A549 (cell line): Measurements from ENCODE around the gene ST6GALNAC2. TPM values are rescaled to one million over a fixed set of nuclear protein-coding genes. Genes with fewer than 3 reads are reported as not detected.
"Not testable (repeated sequence)": the region's sequence is repeated elsewhere in the genome, so short reads cannot be mapped to it uniquely, and the experiment has no call there.

Experiments used
- ATAC-seq, 2 experiments: fragments of 200-7000 bp in 1 of 2; fragments of >200 bp in 1 of 2; cut with Nextera tagmentation in 1 of 2; cut with Tn5 transposase in 1 of 2; 3 replicates each; pipeline versions ENCODE4 v1.8.0 to v1.9.1; 2018 to 2020; ENCODE audit warnings: mild to moderate bottlenecking in 1 of 2, moderate library complexity in 1 of 2
- CTCF ChIA-PET: fragments of 300-600 bp; sonication (Branson Sonifier 250); formaldehyde crosslinking; extraction: SDS; loops from one replicate; lab custom pipeline; 2021; ENCODE audit warnings: antibody characterized with exemption, inconsistent platforms; lab: Yijun Ruan, JAX
- POLR2A ChIA-PET: fragments of 350-600 bp; formaldehyde crosslinking; extraction: SDS; loops from one replicate; lab custom pipeline; 2021; ENCODE audit warnings: antibody characterized with exemption, inconsistent platforms; lab: Yijun Ruan, JAX
- DNase-seq, 2 experiments: peaks; one replicate each; pipeline versions ENCODE4 v3.0.0 to v3.0.0-alpha.2; 2011 to 2016; ENCODE audit warnings: low read depth in 1 of 2, low spot score in 1 of 2
- FAIRE-seq: peaks from 2 replicates; lab custom pipeline; 2011; peaks lifted over from hg19 to GRCh38; lab: Jason Lieb, UNC
- H3K27ac ChIP-seq, 2 experiments: fragments of >200 bp; sonication (Bioruptor Twin); formaldehyde crosslinking; 3 replicates each; pipeline ENCODE4 v1.5.1; 2016 to 2017
- H3K4me1 ChIP-seq: fragments of >200 bp; sonication (Bioruptor Twin); formaldehyde crosslinking; 3 replicates; pipeline ENCODE4 v1.6.1; 2016
- H3K4me2 ChIP-seq: fragments of >200 bp; sonication (Bioruptor Twin); formaldehyde crosslinking; 3 replicates; pipeline ENCODE4 v1.6.1; 2016
- H3K4me3 ChIP-seq: fragments of >200 bp; sonication (Bioruptor Twin); formaldehyde crosslinking; 3 replicates; pipeline ENCODE4 v1.5.1; 2016
- H3K9me3 ChIP-seq: fragments of >200 bp; sonication (Bioruptor Twin); formaldehyde crosslinking; 3 replicates; pipeline ENCODE4 v1.6.1; 2016
- BCL3 ChIP-seq: fragments of >200 bp; sonication (Bioruptor Twin); formaldehyde crosslinking; IDR thresholded peaks from 3 replicates; pipeline ENCODE4 v1.6.1; 2016
- BHLHE40 ChIP-seq: IDR thresholded peaks from 2 replicates; pipeline ENCODE4 v1.6.1; 2012; ENCODE audit warnings: low read depth, low read length, inconsistent platforms
- CBX8 ChIP-seq: fragments of 200-600 bp; sonication (generic); IDR thresholded peaks from 2 replicates; pipeline ENCODE4 v1.6.1; 2016
- CEBPB ChIP-seq, 2 experiments: fragments of >200 bp in 1 of 2; sonication (Bioruptor Twin) in 1 of 2; formaldehyde crosslinking in 1 of 2; IDR thresholded peaks; 2 replicates each; pipeline ENCODE4 v1.6.1; 2012 to 2016
- EP300 ChIP-seq, 2 experiments: fragments of >200 bp; sonication (Bioruptor Twin); formaldehyde crosslinking; IDR thresholded peaks; 2 replicates in 1 of 2; 3 replicates in 1 of 2; pipeline ENCODE4 v1.6.1; 2016 to 2017
- FOSL2 ChIP-seq, 2 experiments: fragments of 450-650 bp in 1 of 2; fragments of >200 bp in 1 of 2; sonication (Bioruptor Twin) in 1 of 2; formaldehyde crosslinking; IDR thresholded peaks; 2 replicates each; pipeline versions ENCODE4 v1.5.0 to v1.6.1; 2016 to 2020; ENCODE audit warnings: mild to moderate bottlenecking in 1 of 2, moderate library complexity in 1 of 2
- FOXS1 ChIP-seq: fragments of 250-450 bp; sonication (Bioruptor Pico); IDR thresholded peaks from 2 replicates; pipeline ENCODE4 v1.5.0; 2020; ENCODE audit warnings: mild to moderate bottlenecking, moderate library complexity
- GATA3 ChIP-seq: IDR thresholded peaks from 2 replicates; pipeline ENCODE4 v1.6.1; 2012; ENCODE audit warnings: borderline replicate concordance
- MAFK ChIP-seq: fragments of 450-650 bp; IDR thresholded peaks from 2 replicates; pipeline ENCODE4 v1.6.1; 2014; ENCODE audit not compliant: partially characterized antibody
- MYC ChIP-seq: IDR thresholded peaks from 2 replicates; pipeline ENCODE4 v1.6.1; 2012; ENCODE audit warnings: mild to moderate bottlenecking, inconsistent platforms, low read length, improper control_type of control experiment, borderline replicate concordance
- NR3C1 ChIP-seq: fragments of >200 bp; sonication (Bioruptor Twin); formaldehyde crosslinking; IDR thresholded peaks from 3 replicates; pipeline ENCODE4 v1.6.1; 2017
- PHF8 ChIP-seq: fragments of 200-600 bp; sonication (generic); IDR thresholded peaks from 2 replicates; pipeline ENCODE4 v1.6.1; 2016; ENCODE audit warnings: low read depth, mild to moderate bottlenecking, antibody characterized with exemption, moderate library complexity, borderline replicate concordance
- POLR2AphosphoS2 ChIP-seq: conservative IDR thresholded peaks from 2 replicates; pipeline ENCODE4 v1.6.1; 2012; ENCODE audit warnings: low read length, improper control_type of control experiment, inconsistent platforms
- RAD21 ChIP-seq, 2 experiments: fragments of >200 bp in 1 of 2; sonication (Bioruptor Twin) in 1 of 2; formaldehyde crosslinking in 1 of 2; IDR thresholded peaks in 1 of 2; conservative IDR thresholded peaks in 1 of 2; 2 replicates in 1 of 2; 3 replicates in 1 of 2; pipeline ENCODE4 v1.6.1; 2012 to 2018; ENCODE audit warnings: inconsistent platforms in 1 of 2
- RARB ChIP-seq: fragments of 250-450 bp; sonication (Bioruptor Pico); IDR thresholded peaks from 2 replicates; pipeline ENCODE4 v1.8.0; 2021; ENCODE audit warnings: mild to moderate bottlenecking, moderate library complexity
- SMC3 ChIP-seq: fragments of >200 bp; sonication (Bioruptor Twin); formaldehyde crosslinking; IDR thresholded peaks from 3 replicates; pipeline ENCODE4 v1.6.1; 2018; ENCODE audit warnings: inconsistent platforms
- TFCP2L1 ChIP-seq: fragments of 250-450 bp; sonication (Bioruptor Pico); IDR thresholded peaks from 2 replicates; pipeline ENCODE4 v1.5.0; 2021; ENCODE audit warnings: mild to moderate bottlenecking
- ZFP36 ChIP-seq: fragments of 450-650 bp; IDR thresholded peaks from 2 replicates; pipeline ENCODE4 v1.6.1; 2014; ENCODE audit warnings: borderline replicate concordance; ENCODE audit not compliant: partially characterized antibody
- WGBS: methylation state at CpG from one replicate; pipeline ENCODE4 v1.1.6; 2017; ENCODE audit errors: missing lambda C conversion rate; 5-methylcytosine and 5-hydroxymethylcytosine counted together
- polyA plus RNA-seq, 4 experiments: library from polyadenylated mRNA; depleted of rRNA in 3 of 4; stranded (reverse); fragments of >200 nt; fragmentation: RNase III in 1 of 4; extraction: RNeasy Plus Mini Kit Qiagen cat#74134 plus additional on column Dnase treatment in 1 of 4; gene quantifications; 2 replicates in 3 of 4; 3 replicates in 1 of 4; pipeline ENCODE4 v1.2.3, GENCODE V29; 2011 to 2017

The ST6GALNAC2 gene
- polyA plus RNA-seq, 2 of the 4 experiments (the other 2 are of a cell fraction), result 0.41 to 0.74 TPM

GRCh38 chr17:76612465-76612864 lies 26.8 kb upstream of the ST6GALNAC2 start:
- no peak for DNase-seq
- peaks cover 10% of the 10 kb centered on the region for H3K4me1 ChIP-seq
- ATAC-seq, result no peak
- no peak overlapping the region for H3K4me2 ChIP-seq
- no peaks in the 10 kb centered on the region for H3K9me3 ChIP-seq
- POLR2A ChIA-PET, result interaction anchor here (0.5 kb wide), 1 partner anchor 41 kb away, joined by 7 read pairs; no protein-coding TSS in a partner anchor
- FAIRE-seq, result no peak
- 71% methylated on average over 4 of the region's 4 CpGs for WGBS
- no peak overlapping the region for H3K27ac ChIP-seq
- H3K4me3 ChIP-seq, result no peak overlapping the region
- no peak for TF ChIP-seq SMC3
- no peak for TF ChIP-seq FOXS1 (CRISPR knock-in tag)
- no peak for TF ChIP-seq CBX8
- no peak for TF ChIP-seq RAD21 (conservative IDR thresholded peaks at IDR 0.05 in 1 of 2, IDR thresholded peaks at IDR 0.05 in 1 of 2)
- no peak for TF ChIP-seq BCL3
- CTCF ChIA-PET, result interaction anchor here (0.8 to 6.3 kb wide), 13 partner anchors 9 to 134 kb away, joined by 3 to 104 read pairs (median 3); partner anchors contain the start of gene ST6GALNAC2

- ChIA-PET CTCF (interaction anchor here (0.9 to 6.3 kb wide), 12 partner anchors 8 to 134 kb away, joined by 3 to 104 read pairs (median 5); partner anchors contain the start of gene ST6GALNAC2), POLR2A (interaction anchor here (0.5 kb wide), 1 partner anchor 42 kb away, joined by 7 read pairs; no protein-coding TSS in a partner anchor)
- 75% methylated on average over 4 of the region's 4 CpGs for WGBS
- no peak for FAIRE-seq
- peak in 1 of 2 experiments; percentile 23; a peak in 1 of 6 replicates for ATAC-seq
- no peak overlapping the region for H3K4me3 ChIP-seq
- no peaks in the 10 kb centered on the region for H3K9me3 ChIP-seq
- no peak for DNase-seq
- H3K4me2 ChIP-seq, result no peak overlapping the region
- TF ChIP-seq GATA3, result no peak
- peaks cover 10% of the 10 kb centered on the region for H3K4me1 ChIP-seq
- peak overlapping the region in 1 of 2 experiments; percentile 48; a peak in 3 of 6 replicates for H3K27ac ChIP-seq
Observed at GRCh38 chr17:76611758-76612157, 26.1 kb upstream of the ST6GALNAC2 start.

- H3K9me3 ChIP-seq, H3K4me3 ChIP-seq, H3K4me2 ChIP-seq, POLR2A ChIA-PET, H3K4me1 ChIP-seq, FAIRE-seq, DNase-seq: not testable (repeated sequence)
- WGBS, result 62% methylated on average over 13 of the region's 13 CpGs
- peak overlapping the region in 1 of 2 experiments; percentile 48; a peak in 3 of 6 replicates for H3K27ac ChIP-seq
- CTCF ChIA-PET, result interaction anchor here (1.3 to 6.3 kb wide), 7 partner anchors 13 to 133 kb away, joined by 3 to 104 read pairs (median 6); partner anchors contain the start of gene ST6GALNAC2
- ATAC-seq, result peak in 1 of 2 experiments; percentile 26; a peak in 1 of 6 replicates
Observed at GRCh38 chr17:76611080-76611749, 25.6 kb upstream of the ST6GALNAC2 start.

- CTCF ChIA-PET, result interaction anchor here (1.6 kb wide), 1 partner anchor 84 kb away, joined by 6 read pairs; no protein-coding TSS in a partner anchor
- POLR2A ChIA-PET, result not testable (repeated sequence)
Observed at GRCh38 chr17:76606685-76607084, 21.0 kb upstream of the ST6GALNAC2 start.

GRCh38 chr17:76601065-76601464 lies 15.4 kb upstream of the ST6GALNAC2 start:
- Histone ChIP-seq H3K4me3 (no peak overlapping the region), H3K4me2 (no peak overlapping the region), H3K27ac (no peak overlapping the region), H3K4me1 (peaks cover 8% of the 10 kb centered on the region; the same call in 2 of the 3 replicates), H3K9me3 (no peaks in the 10 kb centered on the region)
- POLR2A ChIA-PET, result no interaction called here
- FAIRE-seq (no peak), DNase-seq (no peak), ATAC-seq (no peak)
- WGBS, result 78% methylated on average over 8 of the region's 8 CpGs
- TF ChIP-seq RARB (CRISPR knock-in tag), result no peak
- TF ChIP-seq TFCP2L1 (CRISPR knock-in tag), result no peak
- no peak for TF ChIP-seq ZFP36
- TF ChIP-seq BCL3, result no peak
- TF ChIP-seq CBX8, result no peak
- TF ChIP-seq BHLHE40, result no peak
- no peak for TF ChIP-seq NR3C1
- no peak for TF ChIP-seq FOSL2 (IDR thresholded peaks at IDR 0.05)
- no peak for TF ChIP-seq FOSL2 (CRISPR knock-in tag; IDR thresholded peaks at IDR 0.05)
- no peak for TF ChIP-seq POLR2AphosphoS2
- TF ChIP-seq PHF8, result no peak
- no peak for TF ChIP-seq MYC
- TF ChIP-seq CEBPB (IDR thresholded peaks at IDR 0.05), result no peak
- TF ChIP-seq MAFK, result no peak
- no peak for TF ChIP-seq EP300 (IDR thresholded peaks at IDR 0.05)
- CTCF ChIA-PET, result interaction anchor here (0.7 to 5.1 kb wide), 9 partner anchors 14 to 90 kb away, joined by 3 to 32 read pairs (median 7); partner anchors contain the start of gene ST6GALNAC2

More at GRCh38 chr17:76606685-76607084, 21.0 kb upstream of the ST6GALNAC2 start:
- not testable (repeated sequence) for H3K9me3 ChIP-seq, H3K27ac ChIP-seq, ATAC-seq, FAIRE-seq, DNase-seq, H3K4me2 ChIP-seq, H3K4me3 ChIP-seq
- peaks cover 13% of the 10 kb centered on the region for H3K4me1 ChIP-seq
- 47% methylated on average over 1 of the region's 1 CpG for WGBS
